ENCODE data around the gene MFSD6. TPM values are rescaled to one million over a fixed set of nuclear protein-coding genes. Genes with fewer than 3 reads are reported as not detected.

MFSD6 gene
- total and polyA plus RNA-seq, 2 of the 8 experiments (the other 6 are each of a cell fraction or from before 2014, with no cell fraction given), result 1.8 to 5.1 TPM

GRCh38 chr2:190488516-190489233 is 80.5 kb downstream of the MFSD6 start:
- no peak overlapping the region for H3K23ac ChIP-seq (ENCODE audit: insufficient read length)
- ChIA-PET CTCF (ENCODE audit: partially characterized antibody) (interaction anchor here (1.0 kb wide), 1 partner anchor 20 kb away, joined by 3 read pairs; no protein-coding TSS in a partner anchor), POLR2A (ENCODE audit: partially characterized antibody) (no interaction called here)
- H3K14ac ChIP-seq (ENCODE audit: insufficient read length), result no peak overlapping the region
- H4K20me1 ChIP-seq (replicated peaks in 1 of 2; ENCODE audit: control insufficient read depth in 1 of 2, insufficient read depth in 2 of 2, low read length in 2 of 2), result no peaks in the 10 kb centered on the region
- no peak overlapping the region for H3K4me3 ChIP-seq (ENCODE audit: extremely low read depth in 1 of 4, insufficient read depth in 2 of 4, low read depth in 3 of 4, low read length in 4 of 4)
- H3K9ac ChIP-seq (replicated peaks in 1 of 4; ENCODE audit: extremely low read depth in 1 of 4, low read depth in 3 of 4, low read length in 3 of 4), result no peak overlapping the region
- H2BK120ac ChIP-seq (replicated peaks; ENCODE audit: low read depth, low read length), result no peak overlapping the region
- no peak overlapping the region for H4K91ac ChIP-seq (replicated peaks; ENCODE audit: insufficient read length, low read length)
- H3K18ac ChIP-seq (ENCODE audit: extremely low read depth, low read length), result no peak overlapping the region
- no peak overlapping the region for H2BK12ac ChIP-seq (ENCODE audit: low read depth, low read length)
- H3K4ac ChIP-seq (replicated peaks; ENCODE audit: insufficient read length, low read depth, low read length), result no peak overlapping the region
- DNase-seq (ENCODE audit: low read depth in 1 of 2, low spot score in 2 of 2), result no peak
- H2BK20ac ChIP-seq (ENCODE audit: low read length), result no peak overlapping the region
- H2BK15ac ChIP-seq (ENCODE audit: low read length), result no peak overlapping the region
- H3K27ac ChIP-seq (ENCODE audit: low read depth, low read length), result no peak overlapping the region
- no peaks in the 10 kb centered on the region for H3K9me3 ChIP-seq (ENCODE audit: insufficient read depth in 2 of 2, low read depth in 1 of 2, low read length in 1 of 2)
- H3K27me3 ChIP-seq (replicated peaks in 1 of 4; ENCODE audit: control insufficient read depth in 3 of 4, extremely low read depth in 1 of 4, insufficient read depth in 3 of 4, low read length in 3 of 4), result no peaks in the 10 kb centered on the region
- H3K4me2 ChIP-seq (ENCODE audit: insufficient read depth in 1 of 2, low read depth in 2 of 2, low read length in 2 of 2), result no peak overlapping the region
- peaks cover 0 to 6% (median 2%) of the 10 kb centered on the region in 4 experiments; a peak in 2 of 7 replicates for H3K4me1 ChIP-seq (replicated peaks in 1 of 4; ENCODE audit: control insufficient read depth in 3 of 4, insufficient read depth in 4 of 4, low read length in 3 of 4)
- WGBS, 2 experiments (ENCODE audit: extremely low coverage in 1 of 2, insufficient coverage in 1 of 2, insufficient read length in 1 of 2, insufficient replicate concordance in 2 of 2, low coverage in 1 of 2, low lambda C conversion rate in 2 of 2, missing lambda C conversion rate in 1 of 2), result 83% methylated on average over 6 of the region's 6 CpGs; no CpG with 5 or more reads in 1 of the 2 experiments
- FAIRE-seq, result no peak
- no peak overlapping the region for H4K8ac ChIP-seq (ENCODE audit: extremely low read depth, insufficient read depth, low read length)
- H3K79me2 ChIP-seq (ENCODE audit: control insufficient read depth in 1 of 2, insufficient read depth in 2 of 2, low read length in 2 of 2), result no peaks in the 10 kb centered on the region
- no peaks in the 10 kb centered on the region for H3K36me3 ChIP-seq (ENCODE audit: control insufficient read depth in 2 of 4, insufficient read depth in 4 of 4, low read length in 3 of 4)
- H3K79me1 ChIP-seq (ENCODE audit: low read depth, low read length), result no peaks in the 10 kb centered on the region
- H3K23me2 ChIP-seq (ENCODE audit: low read depth, low read length), result no peaks in the 10 kb centered on the region
- H2BK5ac ChIP-seq (ENCODE audit: low read depth, low read length), result no peak overlapping the region
- no peak overlapping the region for H2AK5ac ChIP-seq (ENCODE audit: low read depth, low read length)
- H3K56ac ChIP-seq (replicated peaks; ENCODE audit: insufficient read length, low read depth, low read length), result no peak overlapping the region
- H4K5ac ChIP-seq (ENCODE audit: insufficient read length, low read depth, low read length), result no peak overlapping the region
- H2AFZ ChIP-seq (ENCODE audit: low read length), result no peak overlapping the region
- TF ChIP-seq GABPA (IDR thresholded peaks at IDR 0.05; ENCODE audit: borderline replicate concordance, insufficient read depth, low read length) (no peak), TEAD4 (IDR thresholded peaks at IDR 0.05; ENCODE audit: low read depth, low read length) (no peak), CBX8 (IDR thresholded peaks at IDR 0.05; ENCODE audit: borderline replicate concordance, low read depth, low read length) (no peak), NANOG (IDR thresholded peaks at IDR 0.05; ENCODE audit: insufficient read depth, low read depth, low read length, poor library complexity, severe bottlenecking) (no peak), PHF8 (conservative IDR thresholded peaks at IDR 0.05; ENCODE audit: low read depth, low read length) (no peak), CBX5 (IDR thresholded peaks at IDR 0.05; ENCODE audit: low read depth, low read length) (no peak), TBP (IDR thresholded peaks at IDR 0.05; ENCODE audit: low read depth, low read length) (no peak), SRF (IDR thresholded peaks at IDR 0.05; ENCODE audit: low read depth, low read length) (no peak), YY1 (IDR thresholded peaks at IDR 0.05; ENCODE audit: low read depth, low read length) (no peak), ZNF274 (IDR thresholded peaks at IDR 0.05; ENCODE audit: borderline replicate concordance, extremely low read depth, low read length) (no peak), SUZ12 (IDR thresholded peaks at IDR 0.05; ENCODE audit: low read length) (no peak)
- TF ChIP-seq, protein P1, sequence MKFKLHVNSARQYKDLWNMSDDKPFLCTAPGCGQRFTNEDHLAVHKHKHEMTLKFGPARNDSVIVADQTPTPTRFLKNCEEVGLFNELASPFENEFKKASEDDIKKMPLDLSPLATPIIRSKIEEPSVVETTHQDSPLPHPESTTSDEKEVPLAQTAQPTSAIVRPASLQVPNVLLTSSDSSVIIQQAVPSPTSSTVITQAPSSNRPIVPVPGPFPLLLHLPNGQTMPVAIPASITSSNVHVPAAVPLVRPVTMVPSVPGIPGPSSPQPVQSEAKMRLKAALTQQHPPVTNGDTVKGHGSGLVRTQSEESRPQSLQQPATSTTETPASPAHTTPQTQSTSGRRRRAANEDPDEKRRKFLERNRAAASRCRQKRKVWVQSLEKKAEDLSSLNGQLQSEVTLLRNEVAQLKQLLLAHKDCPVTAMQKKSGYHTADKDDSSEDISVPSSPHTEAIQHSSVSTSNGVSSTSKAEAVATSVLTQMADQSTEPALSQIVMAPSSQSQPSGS (IDR thresholded peaks at IDR 0.05; ENCODE audit: low read length), result no peak
